ENCODE measurements around the gene NUAK1. TPM values are rescaled to one million over a fixed set of nuclear protein-coding genes. Genes with fewer than 3 reads are reported as not detected.

Gene NUAK1
- total RNA-seq, 1 experiment from 2014 or later, result 7.9 TPM

GRCh38 chr12:106064721-106065021, 74.1 kb downstream of the NUAK1 start:
- no peaks in the 10 kb centered on the region for H4K20me1 ChIP-seq (ENCODE audit: insufficient read depth)
- H3F3A ChIP-seq (ENCODE audit: insufficient read depth, low read depth), result peaks cover 6% of the 10 kb centered on the region; the same call in 1 of the 2 replicates
- no TSS peak for BruUV-seq (replicated peaks)
- no peaks in the 10 kb centered on the region for H3K9me3 ChIP-seq (ENCODE audit: insufficient read depth, low read depth)
- H3K4me2 ChIP-seq, result no peak overlapping the region
- no peaks in the 10 kb centered on the region for H3K9me2 ChIP-seq (ENCODE audit: insufficient read depth)
- no peak overlapping the region for H3K27ac ChIP-seq
- ChIA-PET POLR2A (ENCODE audit: unreplicated experiment) (no interaction called here), CTCF (no interaction called here)
- no peaks in the 10 kb centered on the region for H3K27me3 ChIP-seq (ENCODE audit: insufficient read depth, low read depth)
- no peaks in the 10 kb centered on the region for H3K4me1 ChIP-seq (replicated peaks; ENCODE audit: insufficient read depth)
- H3K4me3 ChIP-seq, result no peak overlapping the region
- H2AFZ ChIP-seq, result no peak overlapping the region
- peaks cover 16% of the 10 kb centered on the region for H3K36me3 ChIP-seq (ENCODE audit: low read depth)
- no peak for DNase-seq
- TF ChIP-seq, protein P1, sequence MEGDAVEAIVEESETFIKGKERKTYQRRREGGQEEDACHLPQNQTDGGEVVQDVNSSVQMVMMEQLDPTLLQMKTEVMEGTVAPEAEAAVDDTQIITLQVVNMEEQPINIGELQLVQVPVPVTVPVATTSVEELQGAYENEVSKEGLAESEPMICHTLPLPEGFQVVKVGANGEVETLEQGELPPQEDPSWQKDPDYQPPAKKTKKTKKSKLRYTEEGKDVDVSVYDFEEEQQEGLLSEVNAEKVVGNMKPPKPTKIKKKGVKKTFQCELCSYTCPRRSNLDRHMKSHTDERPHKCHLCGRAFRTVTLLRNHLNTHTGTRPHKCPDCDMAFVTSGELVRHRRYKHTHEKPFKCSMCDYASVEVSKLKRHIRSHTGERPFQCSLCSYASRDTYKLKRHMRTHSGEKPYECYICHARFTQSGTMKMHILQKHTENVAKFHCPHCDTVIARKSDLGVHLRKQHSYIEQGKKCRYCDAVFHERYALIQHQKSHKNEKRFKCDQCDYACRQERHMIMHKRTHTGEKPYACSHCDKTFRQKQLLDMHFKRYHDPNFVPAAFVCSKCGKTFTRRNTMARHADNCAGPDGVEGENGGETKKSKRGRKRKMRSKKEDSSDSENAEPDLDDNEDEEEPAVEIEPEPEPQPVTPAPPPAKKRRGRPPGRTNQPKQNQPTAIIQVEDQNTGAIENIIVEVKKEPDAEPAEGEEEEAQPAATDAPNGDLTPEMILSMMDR (conservative IDR thresholded peaks at IDR 0.05), result no peak
- no peak for TF ChIP-seq EZH2 (IDR thresholded peaks at IDR 0.05; ENCODE audit: low read depth)
- intact Hi-C loops (cut with micrococcal nuclease; ENCODE audit: unreplicated experiment), result no loop called here
- no peaks in the 10 kb centered on the region for H3K79me2 ChIP-seq (ENCODE audit: low read depth)

DNA sequence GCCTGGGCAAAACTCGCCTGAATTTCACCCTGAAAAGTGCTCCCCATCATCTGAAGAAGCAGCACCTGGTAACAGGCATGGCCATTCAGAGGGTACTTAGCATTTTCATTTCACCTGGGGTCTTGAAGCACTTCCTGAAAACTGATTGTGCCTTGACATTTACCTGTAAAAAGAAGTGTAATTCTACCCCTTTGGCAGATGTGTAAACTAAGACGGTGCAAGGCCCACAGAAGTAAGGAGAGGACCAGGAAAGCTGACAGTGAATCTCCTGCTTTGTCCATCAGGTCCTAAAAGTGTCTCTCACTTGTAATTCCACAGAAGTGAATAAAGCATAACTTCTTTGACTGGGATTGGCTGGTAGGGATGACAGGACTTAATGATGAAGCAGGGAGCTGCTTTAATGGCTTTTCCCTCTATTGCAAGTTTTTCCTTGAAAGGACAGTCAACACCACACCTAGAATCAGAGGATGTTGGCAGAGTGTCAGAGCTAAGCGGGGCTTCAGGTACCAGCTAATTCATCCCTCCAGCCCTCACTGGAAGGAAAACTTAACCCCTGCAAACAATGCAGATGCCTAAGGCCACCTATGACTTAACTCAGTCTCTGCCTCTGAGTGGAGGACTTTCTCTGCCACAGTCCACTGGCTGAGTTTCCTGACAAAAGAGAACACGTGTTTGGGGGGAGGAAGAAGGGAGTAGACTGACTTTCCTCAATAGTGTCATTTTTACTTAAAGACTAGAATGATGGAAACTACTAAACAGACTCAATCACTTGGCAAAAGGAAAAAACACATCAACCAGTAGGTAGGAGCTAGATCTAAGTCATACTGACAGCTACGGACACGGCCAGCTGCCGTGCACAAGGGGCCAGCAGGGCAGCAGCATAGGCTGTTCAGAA, 74.7 kb downstream of the NUAK1 start:
- no peak overlapping the region for H2AFZ ChIP-seq
- no peak for DNase-seq
- peaks cover 6% of the 10 kb centered on the region; the same call in 1 of the 2 replicates for H3F3A ChIP-seq (ENCODE audit: insufficient read depth, low read depth)
- H3K4me2 ChIP-seq, result no peak overlapping the region
- H4K20me1 ChIP-seq (ENCODE audit: insufficient read depth), result no peaks in the 10 kb centered on the region
- H3K79me2 ChIP-seq (ENCODE audit: low read depth), result no peaks in the 10 kb centered on the region
- no peaks in the 10 kb centered on the region for H3K9me3 ChIP-seq (ENCODE audit: insufficient read depth, low read depth)
- H3K9me2 ChIP-seq (ENCODE audit: insufficient read depth), result no peaks in the 10 kb centered on the region
- BruUV-seq (replicated peaks), result no TSS peak
- no peak overlapping the region for H3K27ac ChIP-seq
- no peaks in the 10 kb centered on the region for H3K27me3 ChIP-seq (ENCODE audit: insufficient read depth, low read depth)
- H3K36me3 ChIP-seq (ENCODE audit: low read depth), result peaks cover 11% of the 10 kb centered on the region
- ChIA-PET CTCF (no interaction called here), POLR2A (ENCODE audit: unreplicated experiment) (no interaction called here)
- H3K4me1 ChIP-seq (replicated peaks; ENCODE audit: insufficient read depth), result no peaks in the 10 kb centered on the region
- TF ChIP-seq EZH2 (IDR thresholded peaks at IDR 0.05; ENCODE audit: low read depth), result no peak
- TF ChIP-seq, protein P1 (conservative IDR thresholded peaks at IDR 0.05), result no peak
- intact Hi-C loops (cut with micrococcal nuclease; ENCODE audit: unreplicated experiment), result no loop called here
- no peak overlapping the region for H3K4me3 ChIP-seq

- CTCF ChIA-PET, result no interaction called here
- Histone ChIP-seq H3K4me2 (no peak overlapping the region), H4K20me1 (ENCODE audit: insufficient read depth) (no peaks in the 10 kb centered on the region), H3F3A (ENCODE audit: insufficient read depth, low read depth) (peaks cover 6% of the 10 kb centered on the region; the same call in 1 of the 2 replicates), H2AFZ (no peak overlapping the region), H3K4me1 (replicated peaks; ENCODE audit: insufficient read depth) (no peaks in the 10 kb centered on the region), H3K36me3 (ENCODE audit: low read depth) (peaks cover 11% of the 10 kb centered on the region), H3K4me3 (no peak overlapping the region), H3K9me3 (ENCODE audit: insufficient read depth, low read depth) (no peaks in the 10 kb centered on the region), H3K27ac (no peak overlapping the region), H3K79me2 (ENCODE audit: low read depth) (no peaks in the 10 kb centered on the region), H3K27me3 (ENCODE audit: insufficient read depth, low read depth) (no peaks in the 10 kb centered on the region), H3K9me2 (ENCODE audit: insufficient read depth) (no peaks in the 10 kb centered on the region)
- intact Hi-C loops (cut with micrococcal nuclease; ENCODE audit: unreplicated experiment), result no loop called here
- BruUV-seq (replicated peaks), result no TSS peak
- POLR2A ChIA-PET (ENCODE audit: unreplicated experiment), result interaction anchor here (0.7 kb wide), 1 partner anchor 50 kb away, joined by 4 read pairs; no protein-coding TSS in a partner anchor
- DNase-seq, result no peak
- no peak for TF ChIP-seq EZH2 (IDR thresholded peaks at IDR 0.05; ENCODE audit: low read depth)
- TF ChIP-seq, protein P1 (conservative IDR thresholded peaks at IDR 0.05), result no peak
Measured at GRCh38 chr12:106062693-106063092, 76.1 kb downstream of the NUAK1 start.
